ENCODE measurements around the gene NADK.

NADK gene

DNA sequence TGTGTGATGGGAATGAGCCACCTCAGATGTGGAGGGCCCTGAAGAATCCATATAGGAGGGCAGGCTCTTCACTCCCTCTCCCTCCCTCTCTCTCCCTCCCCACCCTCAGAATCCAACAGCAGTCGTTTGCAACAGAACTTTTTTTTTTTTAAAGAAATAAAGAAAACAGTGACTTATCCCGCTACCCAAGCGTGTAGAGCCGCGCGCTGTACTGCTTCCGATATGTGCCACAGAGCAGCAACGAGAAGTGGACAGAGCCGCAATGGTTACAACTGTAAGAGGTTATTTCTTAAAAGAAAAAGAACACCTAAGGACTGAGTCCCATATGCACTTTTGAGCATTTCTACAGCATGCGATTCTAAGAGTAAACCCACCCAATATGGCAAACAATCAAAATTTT, 7.4 kb upstream of the NADK start:
- DNase-seq, result no peak

- DNase-seq, result no peak
Measured at GRCh38 chr1:1784933-1785332, 6.7 kb upstream of the NADK start.

DNA sequence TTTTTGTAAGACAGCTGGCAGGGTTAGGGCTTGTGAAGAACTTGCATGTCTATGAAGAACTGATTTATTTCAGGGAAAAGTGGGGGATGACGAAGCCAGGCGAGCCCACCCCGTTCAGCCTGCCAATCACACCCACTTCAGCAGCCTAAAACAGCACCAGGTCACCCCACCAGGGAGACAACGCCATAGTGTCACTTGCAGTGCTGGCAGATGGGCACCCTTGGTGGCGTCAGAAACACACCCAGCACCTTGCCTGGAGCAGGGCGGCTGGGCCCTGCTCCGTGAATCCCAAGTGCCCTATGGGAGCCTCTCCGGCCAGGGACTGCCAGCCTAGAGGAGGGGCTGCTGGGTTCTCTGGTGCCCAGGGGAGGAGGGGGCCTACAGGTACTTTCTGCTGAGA, 5.0 kb upstream of the NADK start:
- no peak for DNase-seq

- peak; percentile 44 for DNase-seq
Measured at GRCh38 chr1:1782399-1783221, 4.3 kb upstream of the NADK start.

- DNase-seq, result peak; percentile 20
Measured at GRCh38 chr1:1781526-1781903, 3.2 kb upstream of the NADK start.

DNA sequence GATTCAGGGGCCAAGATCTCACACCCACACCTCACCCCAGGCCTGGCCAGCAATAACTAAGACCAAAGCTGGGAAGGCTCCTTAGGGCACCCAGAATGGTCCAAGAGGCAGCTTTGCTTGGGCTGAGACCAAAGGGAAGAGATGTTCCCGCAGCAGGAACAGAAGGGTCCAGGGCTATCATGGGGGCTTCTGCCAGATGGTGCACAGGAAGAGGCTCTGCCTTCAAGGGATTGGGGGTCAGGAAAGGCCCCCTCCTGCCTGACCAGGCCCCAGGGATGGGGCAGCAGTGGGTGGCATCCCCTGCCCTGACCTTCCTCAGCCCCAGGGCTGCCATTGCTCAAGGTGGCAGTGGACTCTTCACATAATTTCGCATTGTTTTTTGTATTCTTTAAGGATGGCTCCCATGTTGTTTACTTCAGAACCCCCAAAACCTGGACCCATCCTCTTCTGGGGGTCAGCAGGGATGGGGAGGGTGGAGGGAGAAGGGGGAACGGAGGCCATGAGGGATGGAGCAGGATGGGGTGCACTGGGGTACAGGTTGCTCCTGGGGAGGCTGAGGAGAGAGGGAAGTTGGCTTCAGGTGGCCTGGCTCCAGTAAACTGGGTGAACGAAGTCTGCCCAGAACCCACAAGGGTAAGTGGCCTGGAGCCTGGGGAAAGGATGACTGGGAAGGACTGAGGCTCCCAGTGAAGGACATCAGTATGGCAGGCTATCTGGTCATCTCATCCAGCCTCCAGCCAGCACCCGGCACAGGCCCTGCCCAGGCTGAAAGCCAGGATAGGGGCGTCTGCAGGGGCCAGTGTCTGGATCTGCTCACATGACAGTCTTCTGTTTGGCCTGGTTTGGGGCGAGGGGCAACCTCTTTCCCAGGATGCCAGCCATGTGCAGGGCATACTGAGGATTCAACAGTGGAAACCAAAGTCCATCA, 2.6 kb upstream of the NADK start:
- no peak for DNase-seq

DNA sequence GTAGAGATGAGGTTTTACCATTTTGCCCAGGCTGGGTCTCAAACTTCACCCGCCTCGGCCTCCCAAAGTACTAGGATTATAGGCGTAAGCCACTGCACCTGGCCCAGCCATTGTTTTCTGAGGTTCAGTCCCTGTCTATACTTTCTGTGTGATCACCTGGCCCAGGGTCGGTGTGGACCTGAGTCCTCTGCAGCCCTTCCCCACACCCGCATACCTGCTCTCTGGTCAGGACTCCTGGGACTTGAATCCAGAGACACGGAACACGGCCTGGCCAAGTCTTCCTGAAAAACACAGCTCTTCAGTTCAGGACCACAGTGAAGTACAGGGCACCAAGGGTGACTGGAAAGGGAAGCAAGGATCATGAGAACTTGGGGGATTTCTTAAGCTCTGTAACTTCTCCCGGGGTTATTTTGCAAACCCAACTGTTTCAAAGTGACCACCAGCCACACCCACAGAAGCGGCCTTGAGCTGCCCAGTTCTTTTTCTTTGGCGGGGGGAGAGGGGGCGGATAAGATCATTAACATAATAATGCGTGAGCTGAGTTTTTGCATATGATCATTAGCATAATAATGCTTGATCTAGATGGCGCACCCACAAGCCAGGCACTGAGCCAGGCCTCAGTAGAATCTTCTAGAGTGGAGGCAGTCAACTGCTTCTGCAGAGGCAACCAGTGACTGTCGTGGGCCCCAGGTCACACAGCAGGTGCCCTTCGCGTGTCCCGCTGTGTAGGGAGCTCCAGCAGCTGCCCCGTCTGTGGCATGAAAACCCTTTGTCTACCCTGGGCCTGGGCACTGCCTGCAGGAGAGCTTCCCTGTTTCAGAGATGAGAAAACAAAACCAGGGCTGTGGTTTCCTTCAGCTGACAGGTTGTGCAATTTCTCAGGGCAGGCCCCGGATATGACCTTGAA, 1.7 kb upstream of the NADK start:
- DNase-seq, result peak; percentile 68

GRCh38 chr1:1779320-1779675, 1.0 kb upstream of the NADK start:
- no peak for DNase-seq

DNA sequence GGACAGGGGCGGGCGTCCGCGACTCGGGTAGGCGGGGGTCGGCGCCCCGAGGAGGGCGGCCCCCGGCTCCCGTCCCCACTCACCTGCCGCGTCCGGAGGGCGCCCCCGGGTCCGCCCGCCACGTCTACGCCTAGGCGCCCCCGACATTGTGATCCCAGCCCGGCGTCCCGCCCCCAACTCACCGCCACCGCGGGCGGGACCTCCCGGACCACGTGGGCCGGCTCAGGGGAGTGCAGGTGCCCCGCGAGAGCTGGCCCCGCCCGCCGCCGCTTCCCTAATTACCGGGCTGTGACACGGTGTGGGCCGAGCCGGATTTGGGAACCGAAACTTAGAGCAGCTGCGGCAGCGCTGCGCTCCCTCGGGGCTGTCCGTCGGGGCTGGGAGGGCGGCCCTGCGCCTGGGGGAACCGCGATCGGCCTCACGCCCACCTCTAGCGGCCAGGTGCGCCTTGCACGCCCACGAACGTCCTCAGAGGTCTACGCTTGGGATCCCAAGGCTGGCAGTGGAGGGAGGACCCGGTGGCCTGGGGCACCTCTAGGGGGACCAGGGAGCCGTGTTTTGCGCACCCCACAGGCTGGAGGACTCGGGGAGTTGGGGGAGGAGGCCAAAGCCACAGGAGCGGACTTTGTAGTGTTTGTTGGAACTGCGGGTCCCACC, 521 bp upstream of the NADK start:
- DNase-seq, result peak; percentile 84

GRCh38 chr1:1777583-1777899, 729 bp downstream of the NADK start:
- DNase-seq, result no peak

DNA sequence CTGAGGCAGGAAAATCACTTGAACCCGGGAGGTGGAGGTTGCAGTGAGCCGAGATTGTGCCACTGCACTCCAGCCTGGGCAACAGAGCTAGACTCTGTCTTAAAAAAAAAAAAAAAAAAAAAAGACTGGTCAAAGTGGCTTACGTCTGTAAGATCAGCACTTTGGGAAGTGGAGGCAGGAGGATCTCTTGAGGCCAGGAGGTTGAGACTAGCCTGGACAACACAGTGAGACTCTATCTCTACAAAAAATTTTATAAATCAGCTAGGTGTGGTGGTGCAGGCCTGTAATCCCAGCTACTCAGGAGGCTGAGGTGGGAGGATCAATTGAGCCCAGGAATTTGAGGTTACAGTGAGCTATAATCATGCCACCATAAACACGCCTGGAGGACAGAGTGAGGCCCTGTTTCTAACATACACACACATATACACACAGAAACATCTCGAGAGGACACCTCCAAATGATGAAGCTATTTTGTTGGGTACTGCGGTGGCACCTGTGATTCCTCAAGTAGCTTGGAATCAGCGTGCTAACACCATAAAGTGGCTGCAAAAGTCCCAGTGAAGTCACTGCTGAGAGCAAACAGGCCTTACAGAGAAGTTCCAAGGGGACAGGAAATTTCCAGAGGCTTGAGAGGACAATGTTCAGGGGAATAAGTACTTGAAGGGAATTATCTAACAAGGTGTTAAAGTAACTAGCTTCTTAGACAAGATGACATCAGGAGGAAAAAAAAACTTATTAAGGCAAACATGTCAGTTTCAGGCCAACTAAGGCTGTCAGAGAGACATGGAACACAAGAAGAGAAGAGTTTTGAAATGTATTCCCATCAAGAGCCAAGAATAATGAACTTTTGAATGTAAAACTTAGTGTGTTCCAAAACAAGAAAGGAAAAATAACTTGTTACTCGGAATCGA, 1.3 kb downstream of the NADK start:
- no peak for DNase-seq

- no peak for DNase-seq
Measured at GRCh38 chr1:1775327-1776226, 2.7 kb downstream of the NADK start.

- no peak for DNase-seq
Measured at GRCh38 chr1:1773874-1774273, 4.4 kb downstream of the NADK start.

DNA sequence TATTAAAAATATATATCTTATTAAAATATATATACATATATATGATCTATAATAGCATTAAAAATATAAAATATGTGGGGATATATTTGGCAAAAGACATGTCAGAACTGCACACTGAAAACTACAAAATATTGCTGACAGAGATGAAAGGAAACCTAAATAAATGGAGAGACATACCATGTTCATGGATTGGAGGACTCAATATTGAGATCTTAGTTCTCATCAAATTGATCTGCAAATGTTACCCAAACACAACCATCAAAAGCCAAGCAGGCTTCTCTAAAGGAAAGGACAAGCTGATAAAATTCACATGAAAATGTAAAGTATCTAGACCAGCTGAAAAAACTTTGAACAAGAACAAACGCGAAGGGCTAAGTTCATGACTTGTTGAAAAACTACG, 7.2 kb downstream of the NADK start:
- no peak for DNase-seq

- no peak for DNase-seq
Measured at GRCh38 chr1:1770102-1770501, 8.2 kb downstream of the NADK start.

DNA sequence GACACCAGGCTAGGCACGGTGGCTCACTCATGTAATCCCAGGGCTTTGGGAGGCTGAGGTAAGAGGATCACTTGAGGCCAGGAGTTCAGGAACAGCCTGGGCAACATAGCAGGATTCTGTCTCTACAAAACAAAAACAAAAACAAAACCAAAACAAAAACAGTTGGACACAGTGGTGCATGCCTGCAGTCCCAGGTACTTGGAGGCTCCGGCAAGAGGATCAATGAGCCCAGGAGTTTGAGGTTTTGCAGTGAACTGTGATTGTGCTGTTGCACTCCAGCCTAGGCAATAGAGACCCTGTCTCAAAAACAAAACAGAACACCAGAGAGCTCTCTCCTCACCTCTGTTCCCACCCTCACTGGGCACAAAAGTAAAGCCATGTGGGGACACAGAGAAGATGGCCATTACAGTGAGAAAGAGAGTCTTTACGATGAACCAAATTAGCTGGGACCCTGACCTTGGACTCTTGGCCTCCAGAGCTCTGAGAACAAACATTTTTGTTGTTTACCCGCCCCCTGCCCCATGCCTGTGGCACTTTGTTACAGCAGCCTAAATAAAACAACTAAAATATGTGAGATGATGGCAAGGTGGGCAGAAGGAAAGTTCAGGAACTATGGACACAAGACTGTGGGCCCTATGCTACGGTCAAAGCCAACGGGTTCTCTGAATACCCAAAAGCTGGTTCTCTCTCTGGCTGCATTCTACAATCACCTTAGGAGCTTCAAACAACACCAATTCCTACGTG, 9.8 kb downstream of the NADK start:
- DNase-seq, result no peak

DNA sequence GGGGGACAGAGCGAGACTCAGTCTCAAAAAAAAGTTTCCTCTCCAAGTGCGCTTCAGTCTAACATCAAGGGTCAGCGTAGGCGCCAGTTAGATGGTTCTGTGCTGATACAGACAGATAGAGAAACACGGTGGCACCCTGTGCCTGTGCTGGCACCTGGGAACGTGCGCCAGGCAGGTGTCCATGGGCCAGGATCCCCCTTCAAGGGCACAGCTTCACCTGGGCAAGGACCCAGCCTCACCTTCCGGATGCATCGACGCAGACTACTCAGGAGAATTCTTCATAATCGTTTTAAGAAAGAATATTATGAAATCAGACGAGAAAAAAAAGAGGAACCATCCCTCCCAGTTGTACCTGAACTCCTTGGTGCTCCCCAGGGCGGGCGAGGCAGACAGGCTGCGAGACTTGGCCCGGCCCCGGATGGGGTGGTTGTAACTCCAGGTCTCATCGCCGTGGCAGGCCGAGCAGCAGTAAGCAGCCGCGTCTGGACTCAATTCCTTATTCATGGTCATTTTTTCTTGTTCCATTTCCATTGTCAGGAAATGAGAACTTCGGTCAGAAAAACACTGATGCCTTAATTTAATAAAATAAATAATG, 13.3 kb downstream of the NADK start:
- DNase-seq, result no peak

GRCh38 chr1:1763657-1764621, 14.3 kb downstream of the NADK start:
- DNase-seq, result no peak
